HepG2 (cell line): ENCODE measurements around the gene RPLP2. TPM values are rescaled to one million over a fixed set of nuclear protein-coding genes. Genes with fewer than 3 reads are reported as not detected.

Experiments
- AFF4 ChIP-seq: sonication (generic); formaldehyde crosslinking; IDR thresholded peaks from 2 replicates; pipeline ENCODE4 v1.4.0; 2020; ENCODE audit warnings: missing genetic modification reagents
- BHLHE40 ChIP-seq: IDR thresholded peaks from 2 replicates; pipeline ENCODE4 v1.6.1; 2011; ENCODE audit warnings: low read length, improper control_type of control experiment
- DMAP1 ChIP-seq: IDR thresholded peaks from 2 replicates; pipeline ENCODE4 v1.6.1; 2016
- FOXK1 ChIP-seq: sonication (generic); formaldehyde crosslinking; IDR thresholded peaks from 2 replicates; pipeline ENCODE4 v1.4.0; 2020; ENCODE audit warnings: low read depth, missing genetic modification reagents, borderline replicate concordance
- GRHL1 ChIP-seq: sonication (generic); formaldehyde crosslinking; conservative IDR thresholded peaks from 2 replicates; pipeline ENCODE4 v1.8.0; 2022; ENCODE audit warnings: missing genetic modification reagents
- LCORL ChIP-seq, 2 experiments: fragments of 450-650 bp in 1 of 2; sonication (generic) in 1 of 2; formaldehyde crosslinking in 1 of 2; IDR thresholded peaks; 2 replicates each; pipeline versions ENCODE4 v1.5.0 to v1.6.1; 2017 to 2020; ENCODE audit warnings: antibody characterized with exemption in 1 of 2, missing genetic modification reagents in 1 of 2
- ONECUT2 ChIP-seq: sonication (generic); formaldehyde crosslinking; IDR thresholded peaks from 2 replicates; pipeline ENCODE4 v1.4.0; 2020; ENCODE audit warnings: missing genetic modification reagents
- SALL2 ChIP-seq: sonication (generic); formaldehyde crosslinking; IDR thresholded peaks from 2 replicates; pipeline ENCODE4 v1.8.1; 2023; ENCODE audit warnings: mild to moderate bottlenecking, missing genetic modification reagents, inconsistent platforms
- XRCC5 ChIP-seq: fragments of 200-400 bp; formaldehyde crosslinking; optimal IDR thresholded peaks from 2 replicates; pipeline ENCODE3; 2017; ENCODE audit warnings: mild to moderate bottlenecking, low read length
- ZBTB1 ChIP-seq: sonication (generic); formaldehyde crosslinking; IDR thresholded peaks from 2 replicates; pipeline ENCODE4 v1.4.0; 2020; ENCODE audit warnings: missing genetic modification reagents, borderline replicate concordance
- ZBTB4 ChIP-seq: sonication (generic); formaldehyde crosslinking; IDR thresholded peaks from 2 replicates; pipeline ENCODE4 v1.4.0; 2020; ENCODE audit warnings: missing genetic modification reagents, mild to moderate bottlenecking, borderline replicate concordance
- polyA plus RNA-seq, 8 experiments: library from polyadenylated mRNA; depleted of rRNA in 3 of 8; stranded (reverse) in 7 of 8; unstranded in 1 of 8; fragments of >200 nt; fragmentation: Illumina TruSeq in 4 of 8; extraction: Trizol in 4 of 8; gene quantifications; 2 replicates each; pipeline versions ENCODE4 v1.2.1 to v1.2.3, GENCODE V29; 2011 to 2016; ENCODE audit warnings: low read depth in 4 of 8, missing spikeins in 1 of 8, mixed read lengths in 1 of 8; ENCODE audit not compliant: insufficient read depth in 1 of 8
- total RNA-seq, 5 experiments: library from RNA; depleted of rRNA; stranded (reverse); fragments of >200 nt; fragmentation: Illumina TruSeq; extraction: Trizol; gene quantifications; 2 replicates each; pipeline ENCODE4 v1.2.3, GENCODE V29; 2016; ENCODE audit warnings: low read depth in 1 of 5
- TF ChIP-seq, protein P1 (sequence below): sonication (generic); formaldehyde crosslinking; IDR thresholded peaks from 2 replicates; pipeline ENCODE4 v1.8.0; 2022; ENCODE audit warnings: mild to moderate bottlenecking, missing genetic modification reagents, moderate library complexity
- TF ChIP-seq, protein P2 (sequence below): IDR thresholded peaks from 2 replicates; pipeline ENCODE4 v1.6.1; 2016; ENCODE audit warnings: missing biosample characterization, missing genetic modification reagents, low read depth
- TF ChIP-seq, protein P3 (sequence below): sonication (generic); formaldehyde crosslinking; IDR thresholded peaks from 2 replicates; pipeline ENCODE4 v1.5.0; 2020; ENCODE audit warnings: missing genetic modification reagents, mild to moderate bottlenecking, borderline replicate concordance

Gene RPLP2
- total and polyA plus RNA-seq, 2 of the 13 experiments (the other 11 are each of a cell fraction or from before 2014, with no cell fraction given) = 978 to 2,106 TPM

DNA sequence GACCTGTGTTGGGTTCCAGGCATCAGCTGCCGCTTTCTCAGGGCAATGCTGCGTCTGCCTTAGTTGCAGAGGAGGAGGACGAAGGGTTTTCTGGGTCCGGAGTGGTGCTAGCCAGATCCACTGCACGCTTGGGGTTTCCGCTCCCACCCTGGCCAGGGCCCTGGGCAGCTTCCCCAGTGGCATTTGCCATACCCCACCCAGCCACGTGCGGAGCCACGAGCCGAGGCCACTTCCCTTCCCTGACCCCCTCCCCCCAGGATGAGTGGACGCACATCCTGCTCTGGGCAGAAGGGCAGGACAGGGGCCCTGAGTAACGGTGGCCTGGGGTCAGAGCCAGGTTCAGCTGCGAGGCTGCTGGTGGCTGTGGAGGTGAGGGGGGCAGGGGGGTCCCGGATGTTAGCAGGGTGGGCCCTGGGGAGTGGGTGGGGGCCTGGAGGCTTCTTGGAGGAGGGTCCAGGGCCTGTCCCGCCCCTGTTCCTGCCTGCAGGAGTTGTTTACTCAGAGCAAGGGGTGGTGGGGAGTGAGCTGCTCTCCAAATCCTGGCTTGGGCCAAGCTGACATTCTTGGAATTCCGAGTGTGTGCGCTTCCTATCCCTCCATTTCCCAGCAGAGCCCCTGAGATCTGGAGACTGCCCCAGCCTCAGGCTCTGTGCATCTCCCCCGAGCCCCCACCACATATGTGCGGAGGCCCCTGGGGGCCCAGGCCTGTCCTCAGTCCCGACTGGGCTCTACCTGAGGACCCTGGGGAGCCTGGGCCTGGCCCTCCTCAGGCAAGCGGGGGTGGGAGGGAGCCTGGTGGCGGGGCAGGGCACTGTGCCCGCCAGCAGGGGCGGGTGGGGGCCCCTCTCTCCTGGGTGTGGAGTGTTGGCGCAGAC, 34.3 kb downstream of the RPLP2 start (continued):
- TF ChIP-seq, protein P1, sequence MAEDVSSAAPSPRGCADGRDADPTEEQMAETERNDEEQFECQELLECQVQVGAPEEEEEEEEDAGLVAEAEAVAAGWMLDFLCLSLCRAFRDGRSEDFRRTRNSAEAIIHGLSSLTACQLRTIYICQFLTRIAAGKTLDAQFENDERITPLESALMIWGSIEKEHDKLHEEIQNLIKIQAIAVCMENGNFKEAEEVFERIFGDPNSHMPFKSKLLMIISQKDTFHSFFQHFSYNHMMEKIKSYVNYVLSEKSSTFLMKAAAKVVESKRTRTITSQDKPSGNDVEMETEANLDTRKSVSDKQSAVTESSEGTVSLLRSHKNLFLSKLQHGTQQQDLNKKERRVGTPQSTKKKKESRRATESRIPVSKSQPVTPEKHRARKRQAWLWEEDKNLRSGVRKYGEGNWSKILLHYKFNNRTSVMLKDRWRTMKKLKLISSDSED (CRISPR knock-in tag) = no peak
- TF ChIP-seq ZBTB1 (CRISPR knock-in tag) (no peak), FOXK1 (CRISPR knock-in tag) (no peak), ZBTB4 (CRISPR knock-in tag) (no peak), ONECUT2 (no peak), LCORL (IDR thresholded peaks at IDR 0.05) (peak; percentile 60; the same call in 1 of the 2 replicates), LCORL (CRISPR knock-in tag; IDR thresholded peaks at IDR 0.05) (peak; percentile 97), XRCC5 (no peak), DMAP1 (peak; percentile 80), SALL2 (CRISPR knock-in tag) (no peak), BHLHE40 (peak; percentile 80), AFF4 (no peak), GRHL1 (CRISPR knock-in tag) (no peak)
- TF ChIP-seq, protein P2, sequence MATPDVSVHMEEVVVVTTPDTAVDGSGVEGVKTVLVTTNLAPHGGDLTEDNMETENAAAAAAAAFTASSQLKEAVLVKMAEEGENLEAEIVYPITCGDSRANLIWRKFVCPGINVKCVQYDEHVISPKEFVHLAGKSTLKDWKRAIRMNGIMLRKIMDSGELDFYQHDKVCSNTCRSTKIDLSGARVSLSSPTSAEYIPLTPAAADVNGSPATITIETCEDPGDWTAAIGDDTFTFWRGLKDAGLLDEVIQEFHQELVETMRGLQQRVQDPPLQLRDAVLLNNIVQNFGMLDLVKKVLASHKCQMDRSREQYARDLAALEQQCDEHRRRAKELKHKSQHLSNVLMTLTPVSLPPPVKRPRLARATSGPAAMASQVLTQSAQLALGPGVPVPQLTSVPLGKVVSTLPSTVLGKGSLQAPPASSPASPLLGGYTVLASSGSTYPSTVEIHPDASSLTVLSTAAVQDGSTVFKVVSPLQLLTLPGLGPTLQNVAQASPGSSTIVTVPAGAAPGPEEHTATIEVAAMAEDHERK (CRISPR knock-in tag) = no peak
- TF ChIP-seq, protein P3, sequence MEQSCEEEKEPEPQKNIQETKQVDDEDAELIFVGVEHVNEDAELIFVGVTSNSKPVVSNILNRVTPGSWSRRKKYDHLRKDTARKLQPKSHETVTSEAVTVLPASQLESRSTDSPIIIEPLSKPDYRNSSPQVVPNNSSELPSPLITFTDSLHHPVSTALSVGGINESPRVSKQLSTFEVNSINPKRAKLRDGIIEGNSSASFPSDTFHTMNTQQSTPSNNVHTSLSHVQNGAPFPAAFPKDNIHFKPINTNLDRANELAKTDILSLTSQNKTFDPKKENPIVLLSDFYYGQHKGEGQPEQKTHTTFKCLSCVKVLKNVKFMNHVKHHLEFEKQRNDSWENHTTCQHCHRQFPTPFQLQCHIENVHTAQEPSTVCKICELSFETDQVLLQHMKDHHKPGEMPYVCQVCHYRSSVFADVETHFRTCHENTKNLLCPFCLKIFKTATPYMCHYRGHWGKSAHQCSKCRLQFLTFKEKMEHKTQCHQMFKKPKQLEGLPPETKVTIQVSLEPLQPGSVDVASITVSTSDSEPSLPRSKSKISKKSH = no peak
